Left renal cortex interstitium (tissue), 4 donors: Measurements from ENCODE around the gene SFN. TPM values are rescaled to one million over a fixed set of nuclear protein-coding genes. Genes with fewer than 3 reads are reported as not detected.
"Not testable (repeated sequence)": the region's sequence is repeated elsewhere in the genome, so short reads cannot be mapped to it uniquely, and the experiment has no call there.

Source experiments
- DNase-seq, 4 donors: peaks; one replicate each; pipeline ENCODE4 v3.0.0-alpha.2; 2013; ENCODE audit warnings: low read depth in 4 of 4, low spot score in 2 of 4, missing footprints in 1 of 4
- polyA plus RNA-seq, 4 donors: library from polyadenylated mRNA; unstranded; fragments of 120-200 nt; gene quantifications; one replicate each; pipeline ENCODE4 v1.2.1, GENCODE V29; 2013; ENCODE audit not compliant: insufficient read length in 4 of 4

SFN gene
- polyA plus RNA-seq, 4 donors, result 0.41 to 1.1 (median 0.56) TPM

DNA sequence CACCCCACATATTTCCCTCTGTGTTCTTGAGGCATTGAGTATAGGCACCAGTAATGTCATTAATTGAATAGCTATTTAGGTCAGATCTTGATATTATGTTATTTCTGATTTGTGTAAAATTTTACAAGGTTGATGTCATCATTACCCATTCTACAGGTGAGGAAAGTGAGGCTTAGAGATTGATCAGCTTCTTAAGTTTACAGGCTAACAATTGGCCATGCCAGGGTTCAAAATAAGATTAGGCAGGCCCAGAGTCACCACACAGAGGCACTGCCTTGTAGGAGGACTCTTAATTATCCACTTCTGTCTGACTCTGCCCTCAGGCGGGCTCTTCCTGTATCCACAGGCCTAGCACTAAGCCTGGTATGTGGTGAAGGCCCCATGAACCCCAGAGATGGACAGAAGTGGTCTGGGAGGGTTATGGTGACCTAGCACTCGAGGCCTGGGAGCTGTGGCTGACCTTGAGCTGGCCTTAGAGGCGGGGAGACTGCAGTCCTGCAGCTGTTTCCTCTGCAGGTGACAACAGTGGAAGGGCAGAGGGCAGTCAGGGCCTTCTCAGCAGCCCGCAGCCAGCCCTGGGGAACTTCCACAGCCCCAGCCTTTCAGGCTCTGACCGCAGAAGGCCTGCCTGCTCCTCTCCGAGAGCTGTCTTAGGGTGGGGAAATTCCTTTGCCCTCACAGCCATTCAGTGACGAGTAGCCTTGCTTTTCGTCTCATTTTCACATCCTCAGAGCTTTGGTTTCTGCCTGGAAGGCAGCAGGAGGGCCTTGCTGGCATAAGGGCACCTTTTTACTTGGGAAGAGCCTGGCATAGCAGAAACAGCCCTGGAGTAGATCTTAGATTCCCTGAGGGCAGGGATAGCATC lies 24.2 kb upstream of the SFN start:
- no peak for DNase-seq

DNA sequence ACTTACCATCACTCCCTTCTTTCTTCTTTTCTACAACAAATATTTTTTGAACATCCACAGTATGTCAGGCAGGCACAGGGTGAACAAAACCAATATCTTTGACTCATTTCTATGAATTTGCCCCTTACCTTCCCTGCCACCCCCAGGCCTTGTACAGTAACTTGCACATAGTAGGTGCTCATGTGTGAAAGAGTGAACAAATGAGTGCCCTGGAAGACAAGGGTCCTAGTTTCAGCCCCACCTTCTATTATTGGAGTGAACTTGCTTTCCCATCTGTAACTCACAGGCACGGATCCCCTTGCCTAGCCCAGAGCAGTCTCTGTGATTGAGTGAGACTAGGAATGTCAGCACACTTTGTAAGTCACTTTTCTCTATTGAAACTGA lies 23.6 kb upstream of the SFN start:
- no peak for DNase-seq

DNA sequence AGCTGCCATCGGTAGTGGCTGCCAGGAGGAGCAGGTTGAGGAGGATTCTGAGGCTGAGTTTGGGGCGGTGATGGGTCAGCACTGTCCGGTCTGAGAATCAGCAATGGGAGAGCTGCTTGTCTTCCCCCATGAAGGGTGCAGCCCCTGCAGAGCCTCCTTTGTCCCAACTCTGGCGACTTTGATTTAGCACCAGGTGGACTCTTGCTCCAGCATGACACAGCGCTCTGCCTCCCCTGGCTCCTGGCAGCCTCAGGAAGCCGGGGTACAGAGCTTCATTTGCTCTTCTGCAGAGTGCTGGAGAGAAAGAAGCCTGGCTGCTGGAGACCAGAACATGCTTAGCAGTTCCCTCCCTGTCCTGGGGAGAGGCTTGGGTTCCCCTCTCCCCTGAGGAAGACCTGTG lies 23.2 kb upstream of the SFN start:
- DNase-seq, result no peak

DNA sequence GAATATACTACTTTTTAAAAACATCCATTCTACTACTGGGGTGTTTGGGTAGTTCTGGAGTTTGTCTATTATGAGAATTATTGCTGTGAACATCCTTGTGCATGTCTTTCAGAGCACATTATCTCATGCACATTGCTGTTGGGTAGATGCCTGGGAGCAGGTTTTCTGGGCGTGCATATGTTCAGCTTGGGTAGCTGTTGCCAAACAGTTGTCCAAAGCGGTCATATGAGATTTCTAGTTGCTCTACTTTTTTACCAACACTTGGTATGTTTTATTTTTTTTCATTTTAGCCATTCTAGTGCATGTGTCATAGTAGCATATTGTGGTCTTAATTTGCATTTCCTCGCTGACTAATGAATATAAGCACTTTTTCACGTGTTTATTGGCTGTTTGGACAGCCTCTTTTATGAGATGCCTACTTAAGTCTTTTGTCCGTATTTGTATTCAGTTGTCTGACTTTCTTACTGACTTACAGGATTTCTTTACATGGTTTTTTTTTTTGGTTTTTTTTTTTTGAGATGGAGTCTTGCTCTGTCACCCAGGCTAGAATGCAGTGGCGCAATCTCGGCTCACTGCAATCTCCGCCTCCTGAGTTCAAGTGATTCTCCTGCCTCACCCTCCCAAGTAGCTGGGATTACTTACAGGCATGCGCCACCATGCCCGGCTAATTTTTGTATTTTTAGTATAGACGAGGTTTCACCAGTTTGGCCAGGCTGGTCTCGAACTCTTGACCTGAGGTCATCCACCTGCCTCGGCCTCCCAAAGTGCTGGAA lies 18.3 kb upstream of the SFN start:
- DNase-seq, result no peak

DNA sequence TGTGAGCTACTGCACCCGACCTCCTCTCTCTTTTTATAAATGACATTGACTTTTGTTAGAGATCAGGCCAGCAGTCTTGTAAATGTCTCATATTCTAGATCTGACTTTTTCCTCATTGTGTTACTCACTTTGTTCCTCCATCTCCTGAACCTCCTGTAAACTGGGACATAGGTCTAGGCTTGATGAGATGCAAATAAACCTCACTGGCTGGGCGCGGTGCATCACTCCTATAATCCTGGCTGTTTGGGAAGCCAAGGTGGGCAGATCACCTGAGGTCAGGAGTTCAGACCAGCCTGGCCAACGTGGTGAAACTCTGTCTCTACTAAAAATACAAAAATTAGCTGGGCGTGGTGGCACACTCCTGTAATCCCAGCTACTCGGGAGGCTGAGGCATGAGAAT lies 15.1 kb upstream of the SFN start:
- DNase-seq, result not testable (repeated sequence)

DNA sequence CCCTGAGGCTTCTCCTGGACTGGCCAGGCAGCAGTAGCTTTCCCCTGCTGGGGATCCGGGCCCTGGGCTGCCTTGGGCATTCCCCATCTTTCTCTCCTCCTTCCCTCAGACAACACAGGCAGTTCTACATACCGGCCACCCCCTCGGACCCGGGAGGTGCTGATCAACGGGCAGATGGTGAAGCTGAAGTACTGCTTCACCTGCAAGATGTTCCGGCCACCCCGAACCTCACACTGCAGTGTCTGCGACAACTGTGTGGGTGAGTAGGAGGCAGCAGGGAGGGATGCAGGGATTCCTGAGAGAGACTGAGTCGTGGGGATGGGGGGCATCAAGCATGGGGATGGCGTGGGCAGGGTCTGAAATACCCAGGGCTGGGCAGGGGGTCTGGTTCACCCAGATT lies 14.4 kb upstream of the SFN start:
- DNase-seq, result no peak

DNA sequence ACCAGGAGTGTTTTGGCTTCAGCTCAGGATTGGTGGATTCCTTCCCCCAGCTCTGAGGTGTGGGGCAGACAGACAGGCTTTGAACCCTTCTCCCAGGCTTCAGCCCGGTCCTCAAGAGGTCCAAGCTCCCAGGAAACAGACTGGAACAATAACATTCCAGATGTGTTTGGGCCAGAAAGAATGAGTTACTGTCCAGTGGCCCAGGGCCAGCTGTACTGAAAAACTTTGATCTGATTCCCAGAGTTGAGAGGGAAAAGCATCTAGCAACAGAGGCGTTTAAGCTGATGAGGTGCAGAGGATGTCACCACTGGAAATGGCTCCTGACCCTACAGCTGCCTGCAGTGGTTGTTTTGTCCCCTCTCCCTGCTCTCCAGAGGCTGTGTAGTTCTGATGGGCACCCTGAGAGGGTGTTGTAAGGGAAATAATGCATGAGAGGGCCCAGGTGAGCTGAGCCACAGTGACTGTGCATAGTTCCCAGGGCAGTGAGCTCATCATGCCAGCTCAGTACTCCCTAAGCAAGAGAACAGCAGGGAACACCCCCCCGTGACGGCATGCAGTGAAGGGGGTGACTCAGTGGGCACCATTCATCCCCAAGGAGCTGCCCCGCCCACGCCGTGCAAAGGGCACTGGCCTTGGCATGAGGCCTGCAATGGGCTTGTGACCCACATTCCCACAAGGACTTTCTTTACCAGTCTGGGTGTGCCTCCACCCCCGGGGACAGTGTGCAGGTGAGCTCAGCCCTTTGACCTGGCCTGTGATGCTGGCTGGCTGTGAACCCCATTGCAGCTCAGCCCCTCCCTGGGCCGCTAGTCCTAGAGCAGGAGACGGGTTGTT lies 13.8 kb upstream of the SFN start:
- no peak for DNase-seq

DNA sequence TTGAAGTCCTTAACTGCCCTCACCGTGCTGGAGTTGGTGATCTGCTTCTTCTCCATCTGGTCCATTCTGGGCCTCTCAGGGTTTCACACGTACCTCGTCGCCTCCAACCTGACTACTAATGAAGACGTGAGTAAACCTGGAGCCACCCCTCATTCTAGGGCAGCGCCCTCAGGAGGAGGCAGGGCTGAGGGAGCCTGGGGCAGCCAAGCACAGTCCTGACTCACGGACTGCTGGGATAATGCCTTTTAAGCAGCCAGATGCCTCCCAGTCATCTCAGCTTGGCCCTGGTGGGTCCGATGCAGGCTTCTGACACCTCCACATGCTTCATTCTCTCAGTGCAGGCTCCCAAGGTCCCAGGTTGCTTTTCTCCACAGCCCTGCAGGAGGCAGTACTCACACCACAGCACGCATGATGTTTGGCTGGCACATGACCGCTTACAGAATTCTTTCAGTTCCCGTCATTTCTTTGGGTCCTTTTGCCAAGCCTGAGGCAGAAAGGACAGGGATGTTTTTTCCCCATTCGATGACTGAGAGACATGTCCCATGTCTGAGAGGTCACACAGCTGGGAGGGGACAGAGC lies 11.8 kb upstream of the SFN start:
- DNase-seq, result no peak

DNA sequence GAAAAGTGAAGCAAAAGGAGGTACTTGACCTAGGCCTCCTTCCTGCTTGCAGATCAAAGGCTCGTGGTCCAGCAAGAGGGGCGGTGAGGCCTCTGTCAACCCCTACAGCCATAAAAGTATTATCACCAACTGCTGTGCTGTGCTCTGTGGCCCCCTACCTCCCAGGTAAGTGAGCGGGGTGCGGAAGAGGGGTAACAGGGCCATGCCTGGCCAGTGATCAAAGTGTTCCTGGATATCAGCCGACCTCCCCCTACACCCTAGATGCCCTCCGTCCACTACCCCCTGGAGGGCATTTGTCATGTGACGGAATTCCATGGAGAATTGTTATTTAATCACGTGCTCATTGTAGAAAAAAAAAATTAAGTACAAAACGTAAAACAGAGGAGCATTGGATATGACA lies 10.2 kb upstream of the SFN start:
- no peak for DNase-seq

DNA sequence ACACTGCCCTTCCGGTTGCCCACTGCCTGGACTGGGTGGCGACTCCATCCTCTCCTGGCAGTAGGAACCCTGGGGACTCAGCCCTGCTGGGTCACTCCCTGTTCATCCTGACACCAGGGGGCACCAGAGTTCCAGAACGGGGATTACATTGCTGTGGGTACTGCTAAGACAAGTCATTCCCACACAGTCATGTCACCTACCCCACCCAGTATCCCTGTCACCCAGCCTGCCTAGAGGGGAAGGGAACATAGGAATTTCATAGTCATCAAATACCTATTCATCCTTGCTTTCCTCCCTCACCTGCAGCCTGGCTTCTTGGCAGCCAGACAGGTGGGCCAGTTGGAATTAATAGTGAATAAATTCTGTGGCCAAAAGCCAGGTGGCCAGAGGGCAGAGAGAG lies 9.8 kb upstream of the SFN start:
- peak in 1 of 4 donors; percentile 69 for DNase-seq

DNA sequence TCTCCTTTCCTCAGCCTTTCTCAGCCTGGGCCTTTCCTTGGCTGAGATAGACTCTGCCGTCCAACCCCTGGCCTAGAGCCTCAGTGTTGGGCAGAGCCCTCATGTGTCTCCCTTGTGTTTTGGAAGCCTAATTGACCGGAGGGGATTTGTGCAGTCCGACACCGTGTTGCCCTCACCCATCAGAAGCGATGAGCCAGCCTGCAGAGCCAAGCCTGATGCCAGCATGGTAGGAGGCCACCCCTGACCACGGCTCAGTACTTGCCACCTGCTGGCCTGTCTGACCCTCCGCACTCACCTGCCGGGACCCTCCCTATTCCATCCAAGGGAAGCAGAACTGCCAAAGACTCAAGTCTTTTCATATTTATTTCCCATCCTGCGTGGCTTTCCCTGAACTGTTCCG lies 9.3 kb upstream of the SFN start:
- no peak for DNase-seq

DNA sequence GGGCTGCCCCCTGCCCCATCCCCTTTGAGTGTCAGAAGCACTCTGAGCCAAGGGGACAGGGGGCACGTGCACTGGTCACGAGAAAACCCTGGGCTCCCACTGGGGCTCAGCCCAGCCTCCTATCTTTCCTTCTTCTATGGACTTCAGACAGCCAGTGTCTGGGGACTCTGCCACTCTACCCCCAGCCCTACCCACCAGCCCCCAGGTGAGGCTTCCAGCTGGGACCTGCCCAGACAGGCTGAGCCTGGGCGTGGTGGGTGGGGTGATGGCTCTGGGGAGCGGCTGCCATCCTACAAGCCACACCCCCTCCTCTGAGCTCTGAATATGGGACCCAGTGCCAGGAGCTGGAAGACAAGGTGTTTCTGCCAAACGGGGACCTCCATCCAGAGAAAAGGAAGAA lies 8.0 kb upstream of the SFN start:
- no peak for DNase-seq

DNA sequence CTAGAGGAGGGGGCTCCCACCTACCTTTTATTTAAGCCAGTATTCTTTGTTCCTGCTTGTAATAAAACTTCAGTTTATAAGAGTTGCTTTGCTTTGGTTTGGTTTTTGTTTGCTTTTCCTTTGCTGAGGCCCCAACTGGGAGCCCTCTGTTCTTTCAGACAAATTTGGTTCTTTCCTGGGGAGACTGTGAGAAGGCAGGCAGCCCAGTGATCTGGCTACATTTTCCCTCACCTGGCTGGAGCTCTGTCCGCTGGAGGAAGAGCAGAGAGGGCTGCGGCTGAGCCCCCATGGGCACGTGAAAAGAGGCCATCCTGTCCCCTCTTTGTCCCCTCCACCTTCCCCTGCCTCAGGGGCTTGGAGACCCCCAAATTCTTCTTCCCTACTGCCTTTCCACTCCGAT lies 7.3 kb upstream of the SFN start:
- no peak for DNase-seq

DNA sequence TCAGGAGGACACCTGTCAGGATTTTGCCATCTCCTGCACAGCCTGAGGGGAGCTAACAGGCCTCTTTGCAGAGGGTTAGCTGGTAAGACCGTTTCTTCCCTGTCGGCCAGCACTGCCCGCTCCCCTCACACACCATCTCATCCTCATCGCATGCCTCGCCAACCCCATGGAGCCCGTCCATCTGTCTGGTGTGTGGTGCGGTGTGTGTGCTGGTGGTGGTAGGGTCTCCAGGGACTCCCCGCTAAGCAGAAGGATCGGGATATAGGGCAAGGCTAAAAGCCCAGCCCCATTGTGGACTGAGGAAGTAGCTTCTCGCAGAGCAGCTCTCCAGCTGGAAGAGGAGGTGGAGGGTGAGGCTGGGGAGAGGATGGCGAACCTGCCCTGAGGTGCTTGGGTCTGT lies 6.8 kb upstream of the SFN start:
- DNase-seq, result no peak

DNA sequence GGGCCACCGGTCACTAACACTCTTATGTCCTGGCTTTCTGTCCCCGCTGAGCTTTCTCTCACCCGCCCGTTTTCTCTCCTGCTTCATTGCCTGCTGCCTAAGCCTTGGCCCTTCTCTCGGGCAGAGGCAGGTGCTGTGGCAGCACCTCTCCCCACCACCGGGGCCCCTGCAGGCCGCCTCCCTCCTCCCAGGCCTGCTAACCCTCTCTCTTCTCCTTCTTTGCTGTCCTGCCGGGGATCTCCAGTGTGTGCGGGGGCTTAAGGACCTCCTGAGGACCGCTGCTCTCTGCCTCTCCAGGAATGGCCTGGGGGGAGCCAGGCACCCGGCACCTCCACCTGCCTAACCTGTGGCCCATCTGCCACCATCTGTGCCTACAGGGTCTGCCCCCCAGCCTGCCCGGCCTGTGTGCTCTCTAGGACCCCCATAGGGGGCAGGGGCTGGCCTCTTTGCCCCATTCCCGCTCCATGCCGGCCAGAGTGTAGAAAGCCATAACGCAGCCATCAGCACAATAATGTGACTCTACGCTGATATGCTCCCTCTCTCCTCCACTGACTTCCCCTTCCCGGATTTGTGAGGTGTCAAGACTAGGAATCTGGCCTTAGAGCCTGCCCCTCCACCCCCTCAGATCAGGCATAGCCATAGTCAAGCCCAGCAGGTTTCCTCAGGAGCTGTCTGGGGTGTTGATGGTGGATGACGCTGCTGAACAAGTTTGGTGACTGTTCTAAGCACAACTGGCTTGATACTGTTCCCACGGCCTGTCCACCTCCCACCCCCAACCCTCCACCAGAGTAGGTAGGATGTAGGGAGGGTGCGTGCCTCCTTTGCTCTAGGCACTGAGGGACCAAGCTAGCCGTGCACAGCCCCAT lies 6.1 kb upstream of the SFN start:
- DNase-seq, result no peak

DNA sequence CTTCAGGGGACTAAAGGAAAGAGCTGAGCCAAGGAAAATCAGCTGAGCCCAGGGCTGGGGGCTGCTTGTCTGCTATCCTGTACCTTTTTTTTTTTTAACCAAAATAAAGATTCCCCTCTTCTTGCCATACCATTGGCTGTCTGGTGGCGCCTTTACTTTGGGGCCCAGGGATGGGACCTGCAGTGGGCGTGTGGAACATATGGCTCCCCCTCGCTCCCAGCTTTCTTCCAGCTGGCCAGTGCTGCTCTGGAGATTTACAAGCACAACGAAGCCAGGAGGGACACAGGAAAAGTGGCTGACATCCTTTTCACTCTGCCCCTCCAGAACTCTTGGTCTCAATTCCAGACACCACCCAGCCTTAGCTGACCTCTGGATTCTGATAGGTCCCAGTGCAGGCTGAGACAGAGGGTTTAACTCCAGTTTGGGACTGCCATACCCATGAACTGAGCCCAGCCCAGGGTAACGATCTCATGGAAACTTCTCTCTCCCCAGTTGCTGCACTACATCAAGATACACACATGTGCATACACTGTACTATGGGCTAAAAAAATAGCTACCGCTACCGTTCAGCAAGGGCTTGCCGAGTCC lies 5.4 kb upstream of the SFN start:
- no peak for DNase-seq

DNA sequence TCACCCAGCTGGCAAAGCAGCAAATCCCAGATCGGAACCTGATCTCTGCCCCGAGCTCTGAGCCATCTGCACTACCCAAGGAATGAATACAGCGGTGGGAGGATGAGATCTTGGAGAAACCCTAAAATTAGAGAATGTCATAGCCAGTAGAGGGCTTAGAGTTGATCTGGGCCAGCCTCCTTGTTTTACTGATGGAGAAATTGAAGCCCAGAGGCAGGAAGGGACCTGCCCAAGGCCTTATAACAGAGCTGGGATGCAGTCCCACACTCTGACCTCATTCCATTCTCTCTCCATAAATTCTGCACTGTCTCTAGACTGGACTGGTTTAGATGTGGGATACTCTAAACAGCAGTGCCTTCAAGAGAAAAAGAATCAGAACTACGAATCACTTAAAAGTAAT lies 4.8 kb upstream of the SFN start:
- no peak for DNase-seq

DNA sequence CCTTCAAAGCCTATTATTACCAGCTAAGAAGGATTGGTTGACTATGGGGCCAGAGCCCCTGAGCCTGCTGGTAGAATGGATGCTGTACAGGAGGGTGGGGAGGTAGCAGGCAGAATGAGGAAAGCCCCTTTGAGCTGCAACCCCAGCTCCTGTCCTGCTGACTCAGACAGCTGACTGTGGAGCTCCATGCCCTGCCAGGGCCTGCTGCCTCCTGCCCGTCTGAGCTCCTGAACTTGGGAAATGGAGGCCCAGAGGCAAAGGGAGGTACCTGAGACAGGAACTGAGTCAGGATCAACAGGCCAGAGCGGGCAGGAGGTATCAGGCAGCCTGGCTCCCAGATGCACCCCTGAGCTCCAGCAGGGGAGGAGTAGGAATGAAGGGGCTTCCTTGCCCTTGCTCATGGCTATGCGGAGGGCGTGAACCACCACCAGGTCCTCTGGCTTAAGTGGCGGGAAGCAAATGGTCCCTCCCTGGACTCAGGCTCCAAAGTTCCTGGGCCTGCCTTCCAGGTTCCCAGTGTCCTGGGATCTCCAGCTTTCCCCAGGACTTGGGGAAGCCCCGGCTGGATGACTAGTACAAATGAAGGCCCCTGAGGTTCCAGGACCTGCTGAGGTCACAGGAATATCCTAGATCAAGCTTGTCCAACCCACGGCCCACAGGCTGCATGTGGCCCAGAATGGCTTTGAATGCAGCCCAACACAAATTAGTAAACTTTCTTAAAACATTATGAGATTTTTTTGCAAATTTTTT lies 3.9 kb upstream of the SFN start:
- DNase-seq, result no peak

DNA sequence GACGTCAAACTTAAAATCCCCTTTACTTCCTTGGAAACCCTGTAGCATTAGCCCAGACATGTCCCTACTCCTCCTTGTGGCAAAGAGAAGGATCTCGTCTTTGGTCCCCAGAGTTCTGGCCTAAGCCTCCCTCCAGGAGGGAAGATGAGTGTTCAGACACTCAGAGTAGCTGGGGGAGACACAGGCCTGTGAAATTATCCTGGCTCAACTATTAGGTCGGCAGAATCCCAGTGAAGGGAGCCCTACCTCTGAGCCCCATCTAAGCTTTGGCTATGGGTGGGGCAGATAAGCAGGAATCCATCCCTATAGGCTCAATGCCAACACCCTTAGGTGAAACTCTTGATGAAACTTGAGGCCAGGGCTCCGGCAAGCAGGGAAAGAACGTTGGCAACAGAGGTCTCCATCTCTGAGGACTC lies 1.7 kb upstream of the SFN start:
- no peak for DNase-seq
